HG03565 (cell line): ENCODE data around the gene PABPN1.

Experiments used
- ATAC-seq: cut with Tn5 transposase; IDR thresholded peaks from one replicate; pipeline ENCODE4 v1.9.1; 2021; ENCODE audit warnings: mild to moderate bottlenecking, moderate library complexity; ENCODE audit not compliant: unreplicated experiment

The PABPN1 gene

DNA sequence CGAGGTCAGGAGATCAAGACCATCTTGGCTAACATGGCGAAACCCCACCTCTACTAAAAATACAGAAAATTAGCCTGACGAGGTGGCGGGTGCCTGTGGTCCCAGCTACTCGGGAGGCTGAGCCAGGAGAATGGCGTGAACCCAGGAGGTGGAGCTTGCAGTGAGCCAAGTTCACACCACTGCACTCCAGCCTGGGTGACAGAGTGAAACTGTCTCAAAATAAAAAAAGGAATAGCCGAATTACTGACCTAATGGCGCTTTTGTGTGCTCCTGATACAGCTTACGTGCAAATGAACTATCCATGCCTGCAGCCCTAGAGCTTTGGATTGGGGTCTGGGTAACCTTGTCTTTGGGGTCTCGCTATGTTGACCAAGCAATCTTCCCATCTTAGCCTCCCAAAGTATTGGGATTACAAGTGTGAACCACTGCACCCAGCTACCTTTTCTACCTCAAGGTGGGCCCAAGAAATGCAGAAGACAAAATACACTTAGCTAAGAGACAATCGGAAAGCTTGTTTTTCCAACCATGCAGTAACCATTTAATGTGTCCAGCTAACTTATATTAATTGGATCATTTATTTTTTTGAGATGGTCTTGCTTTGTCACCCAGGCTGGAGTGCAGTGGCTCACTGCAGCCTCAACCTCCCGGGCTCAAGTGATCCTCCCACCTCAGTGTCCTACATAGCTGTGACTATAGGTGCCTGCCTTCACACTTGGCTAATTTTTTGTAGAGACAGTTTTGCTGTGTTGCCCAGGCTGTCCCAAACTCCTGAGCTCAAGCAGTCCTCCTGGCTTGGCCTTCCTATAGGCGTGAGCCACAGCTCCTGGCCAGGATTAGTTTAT lies 5.5 kb downstream of the PABPN1 start:
- ATAC-seq = no peak

DNA sequence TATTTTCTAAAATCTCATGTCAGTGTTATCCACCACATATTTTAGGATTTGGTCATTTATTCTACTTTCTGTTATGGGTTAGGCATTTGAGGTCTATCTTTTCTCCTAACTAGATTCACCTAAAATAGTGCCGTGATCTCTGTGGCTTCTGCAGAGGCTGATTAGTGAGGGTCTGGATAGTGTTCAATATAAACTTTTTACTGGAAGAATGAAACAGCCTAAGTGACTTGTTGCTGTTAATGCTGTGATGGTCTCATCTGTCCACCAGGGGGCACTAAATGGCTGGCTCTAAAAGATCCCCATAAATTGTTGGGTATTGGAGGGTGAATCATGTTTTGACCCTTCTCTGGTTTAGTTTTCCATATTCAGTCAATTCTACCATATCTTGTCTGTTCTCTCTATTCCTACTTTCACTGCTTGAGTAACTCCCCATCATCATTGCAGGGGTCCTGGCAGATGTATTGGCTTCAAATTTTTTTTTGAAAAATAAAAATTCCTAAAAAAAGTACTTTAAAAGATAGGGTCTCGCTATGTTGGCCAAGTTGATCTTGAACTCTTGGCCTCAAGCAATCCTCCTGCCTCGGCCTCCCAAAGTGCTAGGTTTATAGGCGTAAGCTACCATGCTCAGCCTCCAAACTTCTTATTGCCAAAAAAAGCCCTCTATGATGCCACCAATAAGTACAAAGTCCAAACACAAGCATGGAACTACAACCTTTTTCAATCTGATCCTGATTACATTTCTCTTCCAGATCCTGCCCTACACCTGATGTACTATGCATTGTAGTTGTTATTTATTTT lies 6.9 kb downstream of the PABPN1 start:
- ATAC-seq = no peak

DNA sequence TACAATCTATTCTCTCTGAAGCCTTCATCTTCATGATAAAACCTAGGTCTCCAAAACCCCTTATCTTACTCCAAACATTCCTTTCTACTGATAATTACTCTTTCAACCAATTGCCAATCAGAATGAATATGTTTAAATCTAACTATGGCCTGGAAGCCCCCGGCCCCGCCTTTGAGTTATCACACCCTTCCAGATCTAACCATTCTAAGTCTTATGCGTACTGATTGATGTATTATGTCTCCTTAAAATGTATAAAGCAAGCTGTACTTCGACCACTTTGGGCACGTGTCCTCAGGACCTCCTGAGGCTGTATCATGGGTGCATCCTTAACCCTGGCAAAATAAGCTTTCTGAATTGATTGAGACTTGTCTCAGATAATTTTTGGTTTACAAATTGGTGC lies 14.4 kb downstream of the PABPN1 start:
- no peak for ATAC-seq

DNA sequence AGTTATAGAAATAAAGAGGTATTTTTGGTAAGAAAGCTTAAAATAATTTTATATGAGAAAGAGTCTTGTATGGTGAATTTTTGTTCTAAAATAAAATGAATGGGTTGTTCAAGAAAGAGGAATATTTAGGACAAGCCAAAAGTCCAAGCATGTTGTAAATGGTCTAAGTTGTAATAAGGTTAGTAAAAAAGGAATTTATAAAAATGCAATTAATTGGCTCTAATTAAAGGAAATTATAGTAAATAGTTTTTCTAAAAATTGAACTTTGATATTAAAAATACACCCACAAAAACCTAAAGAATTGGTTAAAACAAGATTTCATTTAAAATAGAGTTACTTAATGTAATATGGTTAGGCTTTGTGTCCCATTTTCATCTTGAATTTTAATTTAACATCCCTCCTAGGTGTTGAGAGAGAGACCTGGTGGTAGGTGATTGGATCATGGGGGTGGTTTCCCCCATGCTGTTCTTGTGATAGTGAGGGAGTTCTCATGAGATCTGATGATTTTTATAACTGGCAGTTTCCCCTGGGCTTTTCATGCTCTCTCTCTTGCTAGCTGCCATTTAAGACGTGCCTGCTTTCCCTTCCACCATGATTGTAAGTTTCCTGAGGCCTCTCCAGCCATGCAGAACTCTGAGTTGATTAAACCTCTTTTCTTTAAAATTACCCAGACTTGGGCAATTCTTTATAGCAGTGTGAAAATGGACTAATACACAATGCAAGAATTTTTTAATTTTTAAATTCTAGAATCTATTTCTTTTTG lies 18.4 kb downstream of the PABPN1 start:
- ATAC-seq = no peak

DNA sequence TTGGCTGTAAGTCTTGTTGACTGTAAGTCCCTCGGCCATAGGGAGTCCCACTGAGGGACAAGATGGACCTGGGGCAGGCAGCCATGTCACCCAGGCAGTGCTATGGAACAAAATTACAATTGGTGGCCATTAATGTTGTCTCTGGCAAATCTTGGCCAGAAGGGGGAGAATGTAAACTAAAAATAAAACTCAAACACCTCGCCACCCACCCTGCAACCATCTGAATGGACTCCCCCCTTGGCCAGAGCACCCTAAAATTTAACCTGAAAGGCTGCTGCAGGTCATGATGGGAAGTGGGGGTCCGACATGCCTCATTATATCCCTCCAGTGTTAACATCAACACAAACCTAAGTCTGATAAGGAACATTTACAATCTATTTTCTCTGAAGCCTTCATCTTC lies 23.2 kb downstream of the PABPN1 start:
- ATAC-seq = no peak

DNA sequence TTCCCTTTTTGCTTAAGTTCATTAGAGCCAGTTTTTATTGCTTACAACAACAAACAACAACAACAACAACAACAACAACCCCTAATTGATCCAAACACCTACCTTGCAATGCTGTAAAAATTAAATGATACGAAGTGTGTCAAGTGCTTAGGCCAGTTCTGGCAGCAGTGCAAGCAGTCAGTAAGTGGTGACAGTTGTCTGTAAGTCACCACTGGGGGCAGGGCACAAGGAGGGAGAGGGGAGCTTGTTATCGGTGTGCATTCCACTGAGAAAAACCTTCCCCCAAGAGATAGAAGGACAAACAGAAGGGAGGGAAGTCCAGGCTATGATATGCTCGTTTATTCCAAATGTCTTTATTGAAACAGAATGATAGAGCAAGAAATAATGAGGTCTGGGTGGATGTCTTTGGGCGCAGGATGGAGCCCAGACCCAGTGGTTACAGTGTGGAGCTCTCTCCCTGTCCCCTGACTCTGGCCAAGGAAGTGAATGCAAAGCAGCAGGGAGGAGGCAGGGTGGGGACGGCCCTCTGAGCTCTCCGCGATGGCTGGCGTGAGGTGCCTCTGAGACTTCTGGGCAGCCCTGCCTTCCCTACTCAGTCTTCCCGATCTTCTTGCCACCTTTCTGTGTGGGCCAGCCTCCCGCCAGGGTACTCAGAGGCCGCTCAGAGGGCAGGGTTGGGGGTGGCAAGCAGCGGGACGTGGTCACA lies 24.9 kb downstream of the PABPN1 start:
- no peak for ATAC-seq

DNA sequence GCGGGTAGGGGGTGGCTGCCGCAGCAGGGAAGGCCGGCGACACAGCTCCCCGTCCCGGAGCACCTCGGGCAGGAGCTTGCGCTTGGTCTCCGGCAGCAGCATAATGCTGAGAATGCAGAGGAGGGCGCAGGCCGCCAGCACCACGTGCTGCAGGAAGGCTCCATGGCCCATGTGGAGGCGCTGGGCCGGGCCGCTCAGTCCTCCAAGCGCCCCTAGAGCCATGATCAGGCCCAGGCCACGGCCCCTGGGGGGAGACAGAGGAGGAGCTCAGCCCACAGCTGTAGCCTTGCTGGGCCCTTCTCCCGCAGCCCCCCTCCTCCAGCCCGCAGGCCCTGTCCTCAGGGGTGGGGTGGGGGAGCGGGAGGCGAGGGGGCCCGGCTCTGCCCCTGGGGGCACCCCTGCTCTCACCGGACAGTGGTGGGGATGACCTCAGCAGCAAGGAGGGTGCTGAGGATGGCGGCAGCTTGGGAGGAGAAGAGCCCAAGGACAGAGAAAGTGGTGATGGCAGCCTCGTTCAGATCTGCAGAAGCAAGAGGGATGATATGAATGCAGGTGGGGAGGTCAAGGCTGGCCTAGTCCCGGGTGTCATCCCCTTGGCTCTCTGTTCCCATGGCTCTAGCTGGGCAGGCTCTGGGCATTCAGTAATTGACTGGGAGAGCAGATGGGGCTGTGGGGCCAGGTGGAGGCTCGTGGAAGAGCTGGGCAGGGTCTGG lies 25.6 kb downstream of the PABPN1 start:
- ATAC-seq = no peak

DNA sequence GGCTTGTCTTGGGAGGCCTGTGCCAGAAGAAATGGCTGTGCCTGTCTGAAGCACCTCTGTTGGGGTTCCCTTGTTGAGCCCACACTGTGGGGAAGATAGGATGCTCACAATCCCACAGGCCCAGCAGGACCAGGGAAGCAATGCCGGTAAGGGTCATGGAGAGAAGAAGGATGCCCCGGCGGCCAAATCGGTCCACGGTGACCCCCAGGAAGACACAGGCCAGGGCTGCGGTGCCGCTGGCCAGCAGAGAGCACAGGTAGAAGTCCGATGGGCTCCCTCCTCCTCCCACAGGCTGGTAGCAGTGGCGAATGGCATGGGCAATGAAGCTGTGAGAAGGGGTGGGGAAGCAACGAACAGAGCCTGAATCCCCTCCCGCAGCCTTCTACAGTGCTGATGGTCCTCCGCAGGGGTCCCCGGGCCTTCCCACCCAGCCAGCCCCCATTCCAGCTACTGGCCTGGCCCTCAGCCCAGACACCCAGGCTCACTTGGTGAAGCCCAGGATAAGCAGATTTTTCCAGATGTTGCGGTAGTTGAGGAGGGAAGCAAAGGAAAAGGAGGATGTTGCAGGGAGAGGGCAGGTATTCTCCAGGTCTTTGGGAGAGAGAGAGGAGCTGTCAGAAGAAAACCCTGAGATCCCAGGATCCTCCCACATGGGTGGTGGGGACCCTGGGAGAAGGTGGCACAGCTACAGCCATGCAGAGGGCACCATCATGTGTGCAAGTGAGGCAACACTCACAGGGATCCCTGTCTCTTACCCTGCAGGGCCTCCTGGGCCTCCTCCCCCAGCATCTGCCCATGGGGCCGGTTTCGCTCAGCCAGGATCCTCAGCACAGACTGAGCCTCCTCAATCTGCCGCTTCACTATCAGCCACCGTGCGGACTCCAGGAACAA lies 26.4 kb downstream of the PABPN1 start:
- no peak for ATAC-seq

DNA sequence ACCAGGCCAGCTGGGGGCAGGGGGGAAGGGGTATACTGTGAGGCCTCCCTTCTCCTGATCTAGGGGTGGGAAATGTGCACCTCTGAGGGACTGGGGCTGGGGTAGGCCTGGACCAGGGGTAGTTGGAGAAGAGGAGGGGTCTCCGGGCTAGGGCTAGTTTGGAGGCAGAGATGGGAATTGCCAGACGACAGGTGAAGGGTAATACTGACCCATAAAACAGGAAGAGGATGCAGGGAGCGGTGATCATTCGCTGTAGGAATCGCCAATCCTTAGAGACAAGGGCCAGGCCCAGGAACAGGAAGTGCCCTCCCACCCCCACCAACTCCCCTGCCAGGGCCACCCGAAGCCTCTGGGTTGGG lies 27.0 kb downstream of the PABPN1 start:
- no peak for ATAC-seq

DNA sequence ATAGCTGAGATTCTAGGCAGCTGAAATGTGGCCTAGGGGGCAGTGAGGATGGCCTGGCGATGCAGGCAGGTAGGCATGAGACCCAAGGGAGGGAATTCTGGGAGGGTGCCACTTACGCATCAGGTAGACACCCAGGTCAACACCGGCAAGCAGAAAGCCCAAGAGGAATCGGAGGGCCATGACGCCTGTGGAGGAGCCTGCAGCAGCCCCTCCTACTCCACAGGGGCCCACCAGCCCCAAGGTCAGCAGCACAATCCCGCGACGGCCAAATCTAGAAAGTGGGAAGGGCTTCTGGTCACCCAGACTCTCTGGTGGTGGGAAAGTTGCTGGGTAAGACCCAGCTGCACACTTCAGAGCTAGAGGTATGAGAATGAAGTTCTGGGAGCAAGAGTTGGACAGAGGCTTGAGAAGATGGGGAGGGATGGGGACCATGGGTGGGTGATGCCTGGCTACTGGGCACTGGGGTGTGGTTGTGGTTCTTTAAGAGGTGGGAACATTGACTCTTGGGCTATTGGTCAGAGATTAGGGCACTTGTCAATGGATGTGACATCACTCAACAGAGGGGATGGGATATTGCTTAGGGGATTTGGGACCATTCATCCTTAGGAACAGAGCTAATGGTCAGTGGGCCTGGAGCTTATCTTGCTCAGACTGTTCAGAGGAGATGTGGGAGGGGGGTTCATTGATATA lies 28.0 kb downstream of the PABPN1 start:
- no peak for ATAC-seq

DNA sequence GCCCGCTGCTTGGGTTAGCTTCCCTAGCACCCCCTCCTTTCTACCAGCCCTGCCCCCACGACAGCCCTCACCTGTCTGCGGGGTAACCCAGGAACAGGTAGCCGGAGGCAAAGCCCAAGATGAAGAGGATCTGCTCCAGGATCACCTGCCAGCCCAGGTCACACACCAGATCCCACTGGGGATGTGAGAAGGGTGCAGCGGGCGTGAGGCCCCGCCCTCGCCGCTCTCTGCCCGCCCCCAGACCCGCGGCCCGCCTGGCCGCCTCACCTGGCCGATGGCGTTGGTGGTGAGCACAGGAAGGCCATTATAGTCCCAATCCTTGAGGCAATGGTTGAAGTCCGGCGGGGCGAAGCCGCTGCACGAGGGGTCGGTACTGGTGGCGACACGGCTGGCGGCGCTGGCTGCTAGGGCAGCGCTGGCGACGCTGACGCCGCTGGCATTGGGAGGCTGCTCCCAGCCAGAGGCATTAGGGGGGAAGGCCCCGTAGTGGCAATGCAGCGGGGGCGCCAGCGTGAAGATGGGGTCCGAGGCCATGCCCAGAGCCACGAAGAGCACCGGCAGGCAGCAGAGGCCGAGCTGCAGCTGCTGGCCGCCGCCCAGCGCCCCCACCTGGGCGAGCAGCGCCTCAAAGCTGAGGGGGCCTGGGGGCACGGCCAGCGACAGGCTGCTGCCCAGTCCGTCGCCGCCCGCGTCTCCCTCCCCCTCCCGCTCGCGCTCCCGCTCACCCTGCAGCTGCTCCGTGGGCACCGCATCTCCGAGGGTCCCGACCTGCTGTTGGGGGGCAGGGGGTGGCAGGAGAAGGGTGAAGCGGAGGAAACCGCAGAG lies 30.6 kb downstream of the PABPN1 start:
- ATAC-seq = no peak

DNA sequence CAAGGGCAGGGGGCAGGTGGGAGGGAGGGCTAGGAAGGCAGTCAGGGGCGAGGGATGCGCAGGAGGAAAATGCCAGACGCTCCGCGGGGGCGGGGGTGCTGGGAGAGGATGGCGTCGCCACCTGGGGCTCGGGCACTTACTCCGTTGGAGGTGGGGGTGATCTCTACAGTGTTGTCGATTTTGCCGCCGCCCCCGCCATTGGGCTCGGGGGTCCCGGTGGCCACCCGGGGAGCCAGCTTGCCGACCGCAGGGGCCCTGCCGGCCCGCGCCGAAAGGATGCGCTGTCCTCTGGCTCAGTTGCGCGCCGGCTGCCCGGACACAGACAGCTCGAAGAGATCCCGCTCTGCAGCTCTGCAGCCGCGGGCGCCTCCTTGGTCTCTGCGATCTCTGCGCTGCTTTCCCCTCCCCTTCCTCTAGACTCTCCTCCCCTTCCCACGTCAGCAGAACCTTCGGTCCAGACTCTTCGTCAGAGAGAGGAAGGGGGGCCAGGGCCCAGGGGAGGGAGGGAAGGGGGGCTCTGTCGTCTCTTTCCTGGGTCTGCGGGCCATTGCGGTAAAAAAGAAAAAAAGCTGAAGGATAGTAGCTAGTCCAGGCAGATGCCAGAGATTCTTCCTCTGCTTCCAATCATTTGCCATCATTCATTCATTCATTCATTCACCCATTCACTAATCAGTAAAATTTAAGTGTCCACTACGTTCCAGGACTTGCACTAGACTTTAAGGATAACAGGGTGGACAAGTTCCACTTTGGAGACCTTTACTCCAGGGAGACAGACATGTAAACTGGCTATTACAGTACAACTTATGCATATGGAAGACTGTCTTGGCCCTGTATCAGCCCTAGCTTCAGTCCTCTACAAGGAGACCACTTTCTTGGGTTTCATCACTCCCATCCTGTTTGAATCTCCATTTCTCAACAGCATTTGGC lies 31.5 kb downstream of the PABPN1 start, which contains the start of gene SLC22A17:
Gene SLC22A17 (minus strand): TSS at position 382 of the 927 bp plus-strand sequence.
- ATAC-seq = no peak

DNA sequence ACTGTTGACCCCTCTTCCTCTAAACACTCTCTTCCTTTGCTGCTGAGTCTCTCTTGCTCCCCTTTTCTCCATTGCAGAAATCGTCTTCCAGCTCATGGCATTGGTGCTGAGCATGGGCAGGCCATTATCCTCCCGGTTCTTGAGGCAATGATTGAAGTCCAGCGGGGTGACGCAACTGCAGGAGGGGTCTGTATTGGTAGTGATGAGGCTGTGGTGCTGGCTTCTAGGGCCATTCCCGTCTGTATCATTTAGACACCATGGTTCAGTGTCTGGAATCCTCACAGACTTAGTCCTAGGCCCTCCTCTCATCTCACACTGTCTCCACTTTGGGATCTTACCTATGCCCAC lies 32.1 kb downstream of the PABPN1 start:
- no peak for ATAC-seq

DNA sequence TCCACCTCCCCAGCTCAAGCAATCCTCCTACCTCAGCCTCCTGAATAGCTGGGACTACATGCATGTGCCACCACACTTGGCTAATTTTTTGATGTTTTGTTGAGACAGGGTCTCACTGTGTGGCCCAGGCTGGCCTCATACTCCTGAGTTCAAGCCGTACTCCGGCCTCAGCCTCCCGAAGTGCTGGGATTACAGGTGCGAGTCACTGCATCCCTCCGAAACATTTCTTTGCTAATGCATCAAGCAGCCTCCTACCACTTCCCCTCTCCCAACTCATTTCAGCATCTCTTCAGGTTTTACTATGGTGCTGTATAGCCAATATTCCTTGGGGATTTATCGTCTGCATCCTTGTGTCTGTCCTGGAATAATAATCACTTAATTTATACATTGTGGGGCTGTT lies 33.7 kb downstream of the PABPN1 start:
- no peak for ATAC-seq

DNA sequence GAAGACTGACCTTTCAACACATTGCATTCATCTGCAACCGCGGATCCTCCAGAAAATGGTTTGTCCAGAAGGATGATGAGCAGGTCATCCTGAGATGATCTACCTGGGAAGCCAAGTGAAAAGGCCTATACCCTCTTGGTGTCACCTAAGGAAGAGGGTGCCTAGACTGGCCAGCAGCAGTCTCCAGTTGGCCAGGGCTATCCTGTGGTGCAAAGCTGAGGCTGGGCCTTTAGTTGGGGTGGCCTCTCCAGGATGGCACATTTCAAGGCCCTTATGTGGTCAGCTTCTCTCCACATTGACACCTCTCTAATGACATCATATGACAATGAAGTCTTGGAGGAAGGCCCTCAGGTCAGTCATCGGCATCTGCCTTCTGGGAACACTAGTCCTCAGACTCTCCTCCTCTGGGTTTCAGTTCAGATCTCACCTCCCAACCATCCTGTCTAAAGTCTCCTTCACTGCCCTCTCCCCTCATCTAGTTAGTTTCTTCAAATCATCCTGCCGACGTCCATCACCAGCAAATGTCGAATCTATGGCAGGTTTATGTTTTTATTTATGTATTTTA lies 34.7 kb downstream of the PABPN1 start:
- ATAC-seq = no peak

DNA sequence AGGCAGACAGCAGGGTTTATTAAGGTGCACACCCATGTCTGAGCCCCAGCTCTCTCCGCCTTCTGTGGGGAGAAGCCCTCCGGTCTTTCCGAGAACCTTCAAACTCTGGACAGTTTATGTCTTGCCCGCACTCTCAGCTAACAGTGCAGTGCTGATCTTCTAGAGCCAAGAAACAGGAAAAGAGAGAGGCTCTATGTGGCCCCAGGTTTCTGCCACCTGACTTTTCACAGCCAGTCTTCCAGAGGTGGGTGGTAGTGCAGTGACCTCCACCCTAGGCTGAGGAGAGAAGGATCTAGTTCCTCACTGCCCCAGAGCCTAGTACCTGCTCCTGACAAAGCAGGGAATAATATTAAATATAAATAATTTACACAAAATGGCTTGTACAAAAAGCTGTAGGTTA lies 35.4 kb downstream of the PABPN1 start:
- no peak for ATAC-seq

DNA sequence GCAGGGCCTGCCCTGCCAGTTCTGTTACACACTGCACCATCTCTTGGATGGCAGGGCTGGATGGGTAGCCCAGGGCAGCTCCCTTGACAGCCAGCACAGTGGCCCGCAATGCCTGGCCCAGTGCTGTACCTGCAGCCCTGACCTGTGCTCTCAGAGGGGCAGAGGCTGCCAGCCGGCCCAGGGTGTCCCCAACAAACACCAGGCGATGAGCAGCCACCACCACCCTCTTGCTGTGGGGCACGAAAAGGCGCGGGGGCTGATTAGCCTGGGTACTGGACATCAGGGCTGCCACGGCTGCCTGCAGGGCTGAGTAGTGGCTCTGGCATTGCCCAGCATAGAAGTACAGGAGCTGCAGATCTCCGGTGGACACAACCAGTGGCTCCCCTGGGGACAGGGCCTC lies 36.0 kb downstream of the PABPN1 start:
- no peak for ATAC-seq
